GM19099 (cell line): ENCODE data around the gene IL31.

Source experiments
- POLR2A ChIP-seq: IDR thresholded peaks from 3 replicates; pipeline ENCODE4 v1.6.1; 2011; ENCODE audit warnings: low read depth; ENCODE audit not compliant: insufficient read length; ENCODE audit errors: extremely low read depth

IL31 gene

DNA sequence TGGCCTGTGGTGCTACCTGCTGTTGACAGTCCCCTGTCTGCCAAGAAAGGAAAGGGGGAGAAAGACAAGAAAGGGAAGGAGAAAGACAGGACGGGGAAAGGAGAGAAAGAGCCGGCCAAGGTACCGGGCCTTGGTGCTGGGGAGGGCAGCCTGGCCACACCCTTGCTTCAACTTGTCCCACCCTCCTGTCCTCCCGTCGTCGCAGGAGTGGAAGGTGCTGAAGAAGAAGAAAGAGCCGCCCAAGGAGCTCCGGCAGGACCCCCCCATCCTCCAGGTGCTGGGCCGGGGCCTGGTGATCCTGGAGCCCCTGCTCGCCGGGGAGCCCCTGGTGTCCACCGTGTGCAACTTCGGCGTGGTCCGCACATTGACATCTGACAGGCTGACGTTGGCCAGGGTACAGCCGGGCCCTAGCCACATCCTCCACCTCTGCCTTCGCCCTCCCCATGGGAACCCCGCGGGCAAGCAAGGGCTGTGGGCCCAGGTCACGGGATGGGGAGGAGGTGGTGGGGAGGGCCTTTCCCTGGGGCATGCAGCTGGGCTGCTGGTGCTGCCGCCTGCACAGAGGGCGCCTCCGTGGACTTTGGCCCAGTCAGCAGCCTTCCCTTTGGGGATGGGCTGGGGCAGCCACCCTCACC is 26.6 kb upstream of the IL31 start:
- no peak for TF ChIP-seq POLR2A

DNA sequence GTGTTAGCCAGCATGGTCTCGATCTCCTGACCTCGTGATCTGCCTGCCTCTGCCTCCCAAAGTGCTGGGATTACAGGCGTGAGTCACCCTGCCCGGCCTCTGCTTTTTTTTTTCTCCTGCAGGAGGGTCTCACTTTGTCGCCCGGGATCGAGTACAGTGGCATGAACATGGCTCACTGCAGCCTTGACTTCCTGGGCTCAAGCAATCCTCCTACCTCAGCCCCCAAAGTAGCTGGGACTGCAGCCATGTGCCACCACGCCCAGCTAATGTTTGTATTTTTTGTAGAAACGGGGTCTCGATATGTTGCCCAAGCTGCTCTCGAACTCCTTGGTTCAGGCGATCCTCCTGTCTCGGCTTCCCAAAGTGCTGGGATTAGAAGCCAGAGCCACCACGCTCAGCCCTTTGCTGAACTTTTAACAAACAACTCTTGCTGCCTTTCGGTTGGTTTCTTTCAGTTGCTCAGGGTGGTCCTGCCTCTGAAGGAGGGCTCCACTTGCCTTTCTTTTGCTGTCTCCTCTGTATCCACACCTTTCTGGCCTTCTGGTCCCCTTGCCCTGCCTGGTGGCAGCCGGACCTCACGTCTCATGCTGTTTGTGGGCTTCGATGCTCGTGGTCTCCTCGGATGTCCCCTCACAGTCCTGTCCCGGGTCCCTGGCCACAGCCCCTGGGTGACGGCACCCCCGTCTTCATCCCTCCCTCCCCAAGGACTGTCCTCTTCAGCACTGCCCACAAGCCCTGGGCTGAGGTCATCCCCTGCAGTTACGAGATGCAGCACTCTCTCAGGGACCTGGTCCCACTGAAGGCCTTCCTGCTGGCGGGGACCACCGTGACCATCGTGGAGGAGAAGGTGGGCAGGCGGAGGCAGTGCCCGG is 25.7 kb upstream of the IL31 start:
- TF ChIP-seq POLR2A: no peak

DNA sequence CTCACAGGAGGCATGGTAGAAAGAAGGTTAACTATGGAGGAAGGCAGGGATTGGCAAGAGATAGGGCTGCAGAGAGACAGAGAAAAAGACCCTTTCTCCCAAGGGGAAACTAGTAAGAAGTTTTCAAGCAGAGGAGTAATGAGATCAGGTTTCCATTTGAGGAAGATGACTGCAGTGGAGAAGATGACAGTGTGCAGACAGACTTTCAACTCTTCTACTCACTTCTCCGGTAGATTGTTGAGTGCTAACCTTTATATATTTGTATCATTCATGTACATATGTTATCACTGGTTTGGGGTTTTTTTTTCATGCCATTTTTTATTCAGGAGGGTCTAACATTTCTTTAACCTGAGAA is 23.6 kb upstream of the IL31 start:
- TF ChIP-seq POLR2A: no peak

DNA sequence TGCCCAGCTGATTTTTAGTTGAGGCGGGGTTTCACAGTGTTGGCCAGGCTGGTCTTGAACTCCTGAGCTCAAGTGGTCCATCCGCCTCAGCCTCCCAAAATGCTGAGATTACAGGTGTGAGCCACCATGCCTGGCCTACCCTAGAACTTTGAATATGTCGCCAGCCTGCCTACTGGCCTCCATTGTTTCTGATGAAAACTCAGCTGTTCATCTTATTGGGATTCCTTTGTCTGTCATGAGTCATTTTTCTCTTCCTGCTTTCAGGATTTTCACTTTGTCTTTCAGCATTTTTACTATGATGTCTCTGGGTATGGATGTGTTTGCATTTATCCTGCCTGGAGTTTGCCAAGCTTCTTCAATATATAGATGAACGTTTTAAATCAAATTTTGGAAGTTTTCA is 21.4 kb upstream of the IL31 start:
- TF ChIP-seq POLR2A: no peak

DNA sequence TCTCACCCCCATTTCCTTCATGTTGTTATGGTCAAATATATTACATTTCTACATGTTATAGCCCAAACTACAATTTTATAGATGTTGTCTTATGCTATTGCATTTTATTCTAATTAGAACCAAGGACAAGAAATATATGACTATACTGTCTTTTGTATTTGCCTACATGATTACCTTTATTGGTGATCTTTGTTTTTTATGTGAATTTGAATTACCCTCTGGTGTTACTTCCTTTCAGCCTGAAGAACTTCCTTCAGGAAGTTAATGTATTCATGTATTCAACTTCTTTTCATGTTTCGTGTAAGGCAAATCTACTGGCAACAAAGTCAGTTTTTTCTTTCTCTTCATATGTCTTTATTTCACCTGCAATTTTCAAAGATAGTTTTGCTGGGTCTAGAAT is 20.8 kb upstream of the IL31 start:
- TF ChIP-seq POLR2A: no peak

DNA sequence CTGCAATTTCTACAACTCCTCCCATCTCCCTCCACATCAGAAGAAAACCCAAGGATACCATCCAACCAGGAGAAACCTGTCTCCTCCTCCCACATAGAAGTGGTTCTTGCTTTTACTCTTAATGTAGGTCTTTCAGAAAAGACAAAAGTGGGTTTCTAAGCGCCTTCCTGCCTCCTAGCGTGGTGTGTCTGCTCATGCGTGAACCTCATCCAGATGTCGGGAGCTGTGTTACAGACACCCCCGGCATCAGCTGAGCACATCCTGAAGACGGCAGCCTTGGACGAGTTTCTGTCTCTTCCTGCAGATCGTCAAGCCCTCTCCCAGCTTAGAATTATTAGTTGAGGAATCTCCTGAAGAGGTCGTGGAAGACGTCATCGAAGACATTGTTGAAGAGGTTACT is 18.4 kb upstream of the IL31 start:
- no peak for TF ChIP-seq POLR2A

DNA sequence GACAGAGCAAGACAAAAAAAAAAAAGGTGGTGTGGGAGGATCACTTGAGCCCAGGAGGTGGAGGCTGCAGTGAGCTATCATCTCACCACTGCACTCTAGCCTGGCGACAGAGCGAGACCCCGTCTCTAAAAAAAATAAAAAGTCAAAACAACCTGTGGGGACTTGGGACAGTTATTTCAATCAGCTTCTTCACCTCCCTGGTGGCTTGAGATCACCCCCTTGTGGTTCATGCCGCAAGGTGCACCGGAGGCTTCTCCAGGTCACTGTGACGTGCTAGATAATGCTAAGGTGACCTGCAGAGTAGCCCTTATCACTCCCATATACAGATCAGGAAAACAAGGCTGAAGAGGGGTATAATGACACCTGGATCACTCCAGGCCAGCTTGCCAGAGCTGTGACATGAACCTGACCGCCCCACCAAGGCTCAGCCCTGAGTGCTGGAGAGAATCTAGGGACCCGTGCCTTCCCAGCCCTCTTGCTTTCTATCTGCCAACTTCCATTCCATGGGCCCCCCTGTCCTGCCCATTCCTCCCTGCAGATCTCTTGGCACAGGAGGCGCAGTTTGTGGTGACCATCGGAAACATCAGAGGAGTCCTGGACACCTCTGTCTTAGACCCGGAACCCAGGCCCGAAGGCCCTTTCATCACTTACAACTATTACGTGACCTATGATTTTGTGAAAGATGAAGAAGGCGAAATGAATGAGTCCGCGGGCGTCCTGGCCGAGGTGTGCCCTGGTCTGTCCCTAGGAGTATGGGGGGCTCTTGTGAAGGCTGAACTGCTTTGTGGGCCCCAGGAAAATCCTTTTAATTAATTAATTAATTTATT is 17.0 kb upstream of the IL31 start:
- no peak for TF ChIP-seq POLR2A

DNA sequence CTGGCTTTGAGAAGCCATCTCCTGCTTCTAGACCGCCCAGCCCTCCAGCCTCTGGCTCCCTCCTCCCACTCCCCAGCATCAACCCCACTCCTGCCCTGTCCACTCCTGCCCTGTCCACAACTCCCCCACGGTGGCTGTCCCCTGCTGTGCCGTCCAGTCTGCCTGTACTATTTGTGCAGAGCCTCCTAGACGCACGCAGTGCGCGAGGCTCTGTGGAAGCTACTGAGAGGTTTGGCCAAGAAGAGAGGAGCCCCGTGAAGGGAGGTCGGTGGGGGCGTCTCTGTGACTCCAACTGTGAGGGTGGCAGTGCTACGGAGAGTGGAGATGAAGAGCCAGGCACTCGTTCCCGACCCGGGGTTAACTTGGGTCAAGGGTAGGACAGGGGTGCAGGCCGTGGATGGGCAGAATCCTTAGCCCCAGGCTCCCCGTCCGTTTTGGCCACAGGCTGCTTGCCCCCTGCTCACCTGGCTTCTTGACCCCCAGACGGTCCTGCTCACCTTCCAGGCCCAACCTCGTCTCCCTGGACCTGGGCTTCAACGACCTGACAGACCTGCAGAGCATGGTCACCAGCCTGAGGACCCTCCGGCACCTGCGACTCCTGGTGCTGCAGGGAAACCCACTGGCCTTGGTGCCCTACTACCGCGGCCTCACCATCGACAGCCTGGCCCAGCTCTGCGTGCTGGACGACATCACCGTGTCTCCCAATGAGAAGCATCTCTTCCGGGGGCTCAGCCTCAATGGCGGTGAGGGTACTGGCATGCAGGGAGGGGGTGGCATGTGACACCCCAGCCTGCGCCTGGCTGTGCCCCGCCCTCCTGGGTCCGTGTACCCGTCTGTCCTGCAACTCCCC is 15.8 kb upstream of the IL31 start:
- TF ChIP-seq POLR2A: no peak

DNA sequence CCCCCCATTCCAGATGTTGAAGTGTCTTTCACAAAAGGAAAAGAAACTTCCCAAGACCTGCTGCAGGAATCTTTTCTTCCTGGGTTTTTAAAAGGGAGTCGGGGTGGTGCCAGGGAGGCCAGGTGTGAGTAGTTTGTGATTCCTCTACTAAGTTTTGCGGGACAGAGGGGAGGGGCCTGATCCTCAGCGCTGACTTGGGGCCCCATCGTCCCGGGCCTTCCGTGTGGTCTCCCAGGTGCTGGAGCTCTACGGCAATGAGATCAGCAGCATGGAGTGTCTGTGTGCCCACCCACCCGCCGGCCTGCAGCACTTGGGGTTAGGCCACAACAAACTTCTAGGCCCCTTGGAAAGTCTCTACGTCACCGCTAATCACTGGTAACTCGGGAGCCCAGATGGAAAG is 13.4 kb upstream of the IL31 start:
- no peak for TF ChIP-seq POLR2A

DNA sequence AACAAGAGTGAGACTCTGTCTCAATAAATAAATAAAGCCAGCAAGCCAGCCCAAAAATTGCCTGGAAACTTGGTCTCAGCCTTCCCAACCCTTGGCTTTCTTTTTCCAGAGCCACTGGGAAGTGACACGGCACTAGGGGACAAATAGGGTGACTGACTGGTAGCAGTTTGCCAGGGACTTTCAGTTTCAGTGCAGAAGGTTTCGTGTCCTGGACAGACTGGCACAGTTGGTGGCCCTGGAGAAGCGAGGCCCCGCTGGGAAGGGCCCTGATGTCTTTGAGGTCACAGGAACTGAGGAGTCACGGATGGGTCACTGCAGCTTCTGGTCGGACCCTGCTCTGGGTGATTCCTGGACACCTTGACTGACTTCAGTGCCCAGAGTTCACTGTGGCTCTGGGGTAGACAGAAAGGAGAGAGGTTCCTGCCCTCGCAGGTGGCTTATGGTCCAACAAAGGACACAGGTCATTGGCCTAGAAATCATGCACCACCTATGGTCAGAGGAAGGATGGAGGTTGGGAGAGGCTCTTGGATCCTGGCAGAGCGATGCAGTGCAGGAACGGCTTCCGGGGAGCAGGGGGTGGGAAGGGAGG is 11.6 kb upstream of the IL31 start:
- no peak for TF ChIP-seq POLR2A

DNA sequence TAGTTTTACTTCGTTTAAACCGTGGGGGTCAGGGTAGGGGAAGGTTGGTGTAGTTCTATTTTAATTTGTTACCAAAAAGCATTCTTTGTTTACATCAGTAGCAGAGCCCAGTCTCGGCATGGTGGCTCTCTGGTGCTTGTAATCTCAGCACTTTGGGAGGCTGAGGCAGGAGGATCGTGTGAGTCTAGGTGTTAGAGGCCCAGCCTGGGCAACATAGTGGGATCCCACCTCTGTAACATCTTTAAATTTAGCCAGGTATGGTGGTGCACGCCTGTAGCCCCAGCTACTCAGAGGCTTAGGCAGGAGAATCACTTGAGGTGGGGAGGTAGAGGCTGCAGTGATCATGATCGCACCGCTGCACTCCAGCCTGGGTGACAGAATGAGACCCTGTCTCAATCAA is 11.1 kb upstream of the IL31 start:
- TF ChIP-seq POLR2A: no peak

DNA sequence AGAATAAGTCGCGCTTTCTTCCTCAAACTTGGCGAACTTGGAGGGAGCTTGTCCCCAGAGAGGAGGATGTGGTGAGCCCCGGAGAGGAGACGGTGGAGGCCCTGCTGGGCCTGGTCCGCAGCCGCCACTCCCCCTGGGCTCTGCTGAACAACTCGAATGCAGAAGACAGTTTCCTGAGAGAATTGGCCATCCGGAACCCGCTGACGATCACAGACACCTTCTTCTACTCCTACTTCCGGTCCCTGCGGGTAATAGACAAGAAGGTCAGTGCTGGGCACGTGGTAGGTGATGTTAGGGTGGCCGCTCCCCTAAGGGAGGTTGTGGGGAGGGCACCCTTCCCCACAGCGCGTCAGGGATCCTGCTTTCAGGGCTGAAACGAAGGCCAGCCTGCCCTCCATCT is 10.5 kb upstream of the IL31 start:
- no peak for TF ChIP-seq POLR2A

DNA sequence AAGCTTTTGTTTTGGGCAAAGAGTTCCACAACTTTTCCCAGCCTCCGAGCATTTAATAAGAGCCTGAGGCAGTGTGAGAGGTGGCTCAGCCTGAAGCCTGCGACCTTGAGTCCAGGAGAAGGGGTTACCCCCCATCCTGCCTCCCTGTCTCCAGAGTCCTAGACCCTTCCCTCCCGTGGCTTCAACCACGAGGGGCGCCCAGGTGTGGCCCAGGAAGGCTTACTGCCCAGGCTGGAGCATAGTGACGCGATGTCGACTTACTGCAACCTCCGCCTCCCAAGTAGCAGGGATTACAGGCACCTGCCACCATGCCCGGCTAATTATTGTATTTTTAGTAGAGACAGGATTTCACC is 9.5 kb upstream of the IL31 start:
- no peak for TF ChIP-seq POLR2A

DNA sequence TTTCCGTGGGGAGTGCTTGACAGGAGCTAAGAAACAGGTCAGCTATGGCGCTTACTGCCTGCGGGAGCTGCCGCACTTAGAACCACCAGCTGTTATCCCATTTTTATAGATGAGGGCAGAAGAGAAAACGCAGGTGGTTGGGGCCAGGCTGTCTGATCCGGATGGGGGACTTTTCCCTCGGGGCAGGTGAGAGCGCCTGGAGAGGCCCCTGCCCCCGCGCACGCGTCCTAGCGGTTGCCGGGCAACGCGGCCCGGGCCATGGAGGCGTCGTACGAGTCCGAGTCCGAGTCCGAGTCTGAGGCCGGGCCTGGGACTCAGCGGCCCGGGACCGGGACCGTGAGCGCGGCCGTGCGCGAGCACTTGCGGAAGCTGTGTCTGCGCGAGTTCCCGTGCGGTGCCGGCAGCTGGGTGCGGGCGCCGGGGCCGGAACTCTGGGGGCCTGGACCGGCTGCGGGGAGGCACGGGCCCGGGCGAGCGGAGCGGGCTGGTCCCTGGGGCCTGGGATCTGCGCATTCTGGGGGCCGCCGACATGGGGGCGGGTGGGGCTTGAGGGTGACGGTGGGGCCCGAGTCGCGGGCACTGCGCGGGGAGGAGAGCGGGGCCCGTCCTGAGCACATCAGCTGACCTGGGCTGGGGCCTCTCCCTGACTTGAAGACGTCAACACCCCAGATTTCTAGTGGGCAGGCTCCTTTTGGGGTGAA is 9.0 kb upstream of the IL31 start, which contains the start of gene LRRC43:
Gene LRRC43, plus strand, starts transcription at position 237 of the 701 bp plus-strand sequence. Its CDS starts 22 bp downstream, at position 259.
- no peak for TF ChIP-seq POLR2A
